Measurements from ENCODE around the gene ABLIM2. TPM values are rescaled to one million over a fixed set of nuclear protein-coding genes. Genes with fewer than 3 reads are reported as not detected.

The ABLIM2 gene
- total and polyA plus RNA-seq, 2 experiments from 2014 or later = 1.5 to 4.3 TPM

DNA sequence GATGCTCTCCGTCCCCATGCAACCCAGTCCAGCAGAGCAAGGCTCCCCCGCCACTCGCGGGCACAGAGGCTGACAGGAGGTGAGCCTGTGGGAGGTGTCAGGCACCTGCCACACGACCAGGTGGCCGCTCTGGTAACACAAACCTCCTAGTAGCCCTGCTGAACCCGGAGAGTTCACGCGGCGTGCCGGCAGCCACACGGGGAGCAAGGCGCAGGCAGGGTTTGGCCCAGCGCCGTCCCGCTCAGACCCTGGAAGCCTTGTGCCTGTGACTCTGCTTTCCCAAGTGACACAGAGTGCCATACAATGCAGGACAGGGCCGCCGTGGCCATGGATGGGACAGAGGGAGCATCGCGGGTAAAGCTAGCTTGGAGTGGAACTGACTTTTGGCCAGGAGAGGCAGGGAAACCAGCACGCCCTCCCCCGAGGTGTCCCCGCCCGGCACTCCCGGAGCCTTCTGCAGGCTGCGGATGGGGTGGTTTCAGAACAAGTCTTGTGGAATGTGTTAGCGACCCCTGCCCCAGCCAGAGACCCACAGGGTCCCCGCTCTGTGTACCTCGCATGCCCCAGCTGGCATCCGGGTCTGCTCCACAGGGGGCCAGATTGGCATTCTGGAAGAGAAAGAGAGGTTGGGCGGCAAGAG, 174.2 kb downstream of the ABLIM2 start:
- Histone ChIP-seq H3F3A (replicated peaks; ENCODE audit: low read depth) (peaks cover 2% of the 10 kb centered on the region; the same call in 1 of the 2 replicates), H3K79me2 (replicated peaks; ENCODE audit: insufficient read depth) (no peaks in the 10 kb centered on the region), H4K20me1 (replicated peaks; ENCODE audit: insufficient read depth) (no peaks in the 10 kb centered on the region), H3K9me2 (ENCODE audit: insufficient read depth) (no peaks in the 10 kb centered on the region), H3K36me3 (ENCODE audit: insufficient read depth) (no peaks in the 10 kb centered on the region), H2AFZ (no peak overlapping the region), H3K4me3 (no peak overlapping the region), H3K27me3 (ENCODE audit: insufficient read depth) (no peaks in the 10 kb centered on the region), H3K27ac (ENCODE audit: low read depth) (no peak overlapping the region), H3K4me2 (no peak overlapping the region), H3K4me1 (ENCODE audit: insufficient read depth) (peaks cover 17% of the 10 kb centered on the region)
- Mint-ChIP-seq H3K27me3 (ENCODE audit: insufficient read depth, low read depth, poor library complexity) (peaks cover 11% of the 10 kb centered on the region), H3K36me3 (ENCODE audit: low read depth) (peaks cover 5% of the 10 kb centered on the region), H3K4me1 (peaks cover 21% of the 10 kb centered on the region), H3K4me3 (no peak overlapping the region), H3K27ac (no peak overlapping the region), H3K9me3 (peaks cover 7% of the 10 kb centered on the region; the same call in 2 of the 3 replicates)
- no peak for TF ChIP-seq EZH2phosphoT487 (IDR thresholded peaks at IDR 0.05; ENCODE audit: unreplicated experiment)
- TF ChIP-seq NANOG (IDR thresholded peaks at IDR 0.05; ENCODE audit: borderline replicate concordance) = no peak
- TF ChIP-seq POLR2AphosphoS5 (IDR thresholded peaks at IDR 0.05; ENCODE audit: low read depth) = no peak
- peak; percentile 14 for ATAC-seq
- no peak for DNase-seq (ENCODE audit: low spot score)

DNA sequence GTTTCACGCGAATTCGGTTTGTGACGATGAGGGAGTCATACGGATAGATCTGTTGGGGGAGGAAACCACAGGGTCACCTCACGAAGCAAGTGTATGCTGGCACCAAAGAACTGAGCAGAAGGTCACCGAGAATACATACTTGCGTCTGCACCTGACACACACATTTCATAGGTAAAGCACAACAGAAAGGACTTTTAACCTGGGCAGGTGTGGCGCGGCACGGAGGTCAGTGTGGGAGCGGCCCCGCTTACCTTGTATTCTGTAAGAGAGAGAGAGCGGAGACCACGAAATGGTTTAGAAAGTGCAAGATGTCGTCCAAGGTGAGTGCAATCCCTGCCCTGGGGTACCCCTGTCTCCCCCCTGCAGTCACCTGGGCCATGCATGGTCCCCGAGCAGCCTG, 175.3 kb downstream of the ABLIM2 start:
- no peak for ATAC-seq
- Mint-ChIP-seq H3K9me3 (peaks cover 7% of the 10 kb centered on the region; the same call in 2 of the 3 replicates), H3K27ac (no peak overlapping the region), H3K4me3 (no peak overlapping the region), H3K36me3 (ENCODE audit: low read depth) (peaks cover 5% of the 10 kb centered on the region), H3K4me1 (peaks cover 32% of the 10 kb centered on the region), H3K27me3 (ENCODE audit: insufficient read depth, low read depth, poor library complexity) (peaks cover 16% of the 10 kb centered on the region)
- Histone ChIP-seq H3K27me3 (ENCODE audit: insufficient read depth) (no peaks in the 10 kb centered on the region), H2AFZ (no peak overlapping the region), H3K79me2 (replicated peaks; ENCODE audit: insufficient read depth) (no peaks in the 10 kb centered on the region), H3K27ac (ENCODE audit: low read depth) (no peak overlapping the region), H3K9me2 (ENCODE audit: insufficient read depth) (no peaks in the 10 kb centered on the region), H3F3A (replicated peaks; ENCODE audit: low read depth) (peaks cover 2% of the 10 kb centered on the region; the same call in 1 of the 2 replicates), H3K36me3 (ENCODE audit: insufficient read depth) (no peaks in the 10 kb centered on the region), H3K4me1 (ENCODE audit: insufficient read depth) (peaks cover 24% of the 10 kb centered on the region), H4K20me1 (replicated peaks; ENCODE audit: insufficient read depth) (no peaks in the 10 kb centered on the region), H3K4me2 (no peak overlapping the region), H3K4me3 (no peak overlapping the region)
- DNase-seq (ENCODE audit: low spot score) = no peak
- TF ChIP-seq ZNF331 (CRISPR knock-in tag; IDR thresholded peaks at IDR 0.05; ENCODE audit: low read depth) (no peak), STAT1 (IDR thresholded peaks at IDR 0.05; ENCODE audit: unreplicated experiment) (no peak), POLR2AphosphoS5 (IDR thresholded peaks at IDR 0.05; ENCODE audit: low read depth) (no peak), CREB1 (CRISPR knock-in tag; IDR thresholded peaks at IDR 0.05; ENCODE audit: low read depth) (no peak), JUNB (IDR thresholded peaks at IDR 0.05; ENCODE audit: unreplicated experiment) (no peak), ZNF114 (CRISPR knock-in tag; IDR thresholded peaks at IDR 0.05) (no peak), NANOG (IDR thresholded peaks at IDR 0.05; ENCODE audit: borderline replicate concordance) (no peak)
- TF ChIP-seq, protein P1, sequence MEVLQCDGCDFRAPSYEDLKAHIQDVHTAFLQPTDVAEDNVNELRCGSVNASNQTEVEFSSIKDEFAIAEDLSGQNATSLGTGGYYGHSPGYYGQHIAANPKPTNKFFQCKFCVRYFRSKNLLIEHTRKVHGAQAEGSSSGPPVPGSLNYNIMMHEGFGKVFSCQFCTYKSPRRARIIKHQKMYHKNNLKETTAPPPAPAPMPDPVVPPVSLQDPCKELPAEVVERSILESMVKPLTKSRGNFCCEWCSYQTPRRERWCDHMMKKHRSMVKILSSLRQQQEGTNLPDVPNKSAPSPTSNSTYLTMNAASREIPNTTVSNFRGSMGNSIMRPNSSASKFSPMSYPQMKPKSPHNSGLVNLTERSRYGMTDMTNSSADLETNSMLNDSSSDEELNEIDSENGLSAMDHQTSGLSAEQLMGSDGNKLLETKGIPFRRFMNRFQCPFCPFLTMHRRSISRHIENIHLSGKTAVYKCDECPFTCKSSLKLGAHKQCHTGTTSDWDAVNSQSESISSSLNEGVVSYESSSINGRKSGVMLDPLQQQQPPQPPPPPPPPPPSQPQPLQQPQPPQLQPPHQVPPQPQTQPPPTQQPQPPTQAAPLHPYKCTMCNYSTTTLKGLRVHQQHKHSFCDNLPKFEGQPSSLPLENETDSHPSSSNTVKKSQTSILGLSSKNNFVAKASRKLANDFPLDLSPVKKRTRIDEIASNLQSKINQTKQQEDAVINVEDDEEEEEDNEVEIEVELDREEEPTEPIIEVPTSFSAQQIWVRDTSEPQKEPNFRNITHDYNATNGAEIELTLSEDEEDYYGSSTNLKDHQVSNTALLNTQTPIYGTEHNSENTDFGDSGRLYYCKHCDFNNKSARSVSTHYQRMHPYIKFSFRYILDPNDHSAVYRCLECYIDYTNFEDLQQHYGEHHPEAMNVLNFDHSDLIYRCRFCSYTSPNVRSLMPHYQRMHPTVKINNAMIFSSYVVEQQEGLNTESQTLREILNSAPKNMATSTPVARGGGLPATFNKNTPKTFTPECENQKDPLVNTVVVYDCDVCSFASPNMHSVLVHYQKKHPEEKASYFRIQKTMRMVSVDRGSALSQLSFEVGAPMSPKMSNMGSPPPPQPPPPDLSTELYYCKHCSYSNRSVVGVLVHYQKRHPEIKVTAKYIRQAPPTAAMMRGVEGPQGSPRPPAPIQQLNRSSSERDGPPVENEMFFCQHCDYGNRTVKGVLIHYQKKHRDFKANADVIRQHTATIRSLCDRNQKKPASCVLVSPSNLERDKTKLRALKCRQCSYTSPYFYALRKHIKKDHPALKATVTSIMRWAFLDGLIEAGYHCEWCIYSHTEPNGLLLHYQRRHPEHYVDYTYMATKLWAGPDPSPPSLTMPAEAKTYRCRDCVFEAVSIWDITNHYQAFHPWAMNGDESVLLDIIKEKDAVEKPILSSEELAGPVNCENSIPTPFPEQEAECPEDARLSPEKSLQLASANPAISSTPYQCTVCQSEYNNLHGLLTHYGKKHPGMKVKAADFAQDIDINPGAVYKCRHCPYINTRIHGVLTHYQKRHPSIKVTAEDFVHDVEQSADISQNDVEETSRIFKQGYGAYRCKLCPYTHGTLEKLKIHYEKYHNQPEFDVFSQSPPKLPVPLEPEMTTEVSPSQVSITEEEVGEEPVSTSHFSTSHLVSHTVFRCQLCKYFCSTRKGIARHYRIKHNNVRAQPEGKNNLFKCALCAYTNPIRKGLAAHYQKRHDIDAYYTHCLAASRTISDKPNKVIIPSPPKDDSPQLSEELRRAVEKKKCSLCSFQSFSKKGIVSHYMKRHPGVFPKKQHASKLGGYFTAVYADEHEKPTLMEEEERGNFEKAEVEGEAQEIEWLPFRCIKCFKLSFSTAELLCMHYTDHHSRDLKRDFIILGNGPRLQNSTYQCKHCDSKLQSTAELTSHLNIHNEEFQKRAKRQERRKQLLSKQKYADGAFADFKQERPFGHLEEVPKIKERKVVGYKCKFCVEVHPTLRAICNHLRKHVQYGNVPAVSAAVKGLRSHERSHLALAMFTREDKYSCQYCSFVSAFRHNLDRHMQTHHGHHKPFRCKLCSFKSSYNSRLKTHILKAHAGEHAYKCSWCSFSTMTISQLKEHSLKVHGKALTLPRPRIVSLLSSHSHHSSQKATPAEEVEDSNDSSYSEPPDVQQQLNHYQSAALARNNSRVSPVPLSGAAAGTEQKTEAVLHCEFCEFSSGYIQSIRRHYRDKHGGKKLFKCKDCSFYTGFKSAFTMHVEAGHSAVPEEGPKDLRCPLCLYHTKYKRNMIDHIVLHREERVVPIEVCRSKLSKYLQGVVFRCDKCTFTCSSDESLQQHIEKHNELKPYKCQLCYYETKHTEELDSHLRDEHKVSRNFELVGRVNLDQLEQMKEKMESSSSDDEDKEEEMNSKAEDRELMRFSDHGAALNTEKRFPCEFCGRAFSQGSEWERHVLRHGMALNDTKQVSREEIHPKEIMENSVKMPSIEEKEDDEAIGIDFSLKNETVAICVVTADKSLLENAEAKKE (CRISPR knock-in tag; IDR thresholded peaks at IDR 0.05) = no peak
- TF ChIP-seq, protein P2, sequence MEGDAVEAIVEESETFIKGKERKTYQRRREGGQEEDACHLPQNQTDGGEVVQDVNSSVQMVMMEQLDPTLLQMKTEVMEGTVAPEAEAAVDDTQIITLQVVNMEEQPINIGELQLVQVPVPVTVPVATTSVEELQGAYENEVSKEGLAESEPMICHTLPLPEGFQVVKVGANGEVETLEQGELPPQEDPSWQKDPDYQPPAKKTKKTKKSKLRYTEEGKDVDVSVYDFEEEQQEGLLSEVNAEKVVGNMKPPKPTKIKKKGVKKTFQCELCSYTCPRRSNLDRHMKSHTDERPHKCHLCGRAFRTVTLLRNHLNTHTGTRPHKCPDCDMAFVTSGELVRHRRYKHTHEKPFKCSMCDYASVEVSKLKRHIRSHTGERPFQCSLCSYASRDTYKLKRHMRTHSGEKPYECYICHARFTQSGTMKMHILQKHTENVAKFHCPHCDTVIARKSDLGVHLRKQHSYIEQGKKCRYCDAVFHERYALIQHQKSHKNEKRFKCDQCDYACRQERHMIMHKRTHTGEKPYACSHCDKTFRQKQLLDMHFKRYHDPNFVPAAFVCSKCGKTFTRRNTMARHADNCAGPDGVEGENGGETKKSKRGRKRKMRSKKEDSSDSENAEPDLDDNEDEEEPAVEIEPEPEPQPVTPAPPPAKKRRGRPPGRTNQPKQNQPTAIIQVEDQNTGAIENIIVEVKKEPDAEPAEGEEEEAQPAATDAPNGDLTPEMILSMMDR (conservative IDR thresholded peaks at IDR 0.05; ENCODE audit: low read depth in 2 of 2) = no peak
- TF ChIP-seq, protein P3, sequence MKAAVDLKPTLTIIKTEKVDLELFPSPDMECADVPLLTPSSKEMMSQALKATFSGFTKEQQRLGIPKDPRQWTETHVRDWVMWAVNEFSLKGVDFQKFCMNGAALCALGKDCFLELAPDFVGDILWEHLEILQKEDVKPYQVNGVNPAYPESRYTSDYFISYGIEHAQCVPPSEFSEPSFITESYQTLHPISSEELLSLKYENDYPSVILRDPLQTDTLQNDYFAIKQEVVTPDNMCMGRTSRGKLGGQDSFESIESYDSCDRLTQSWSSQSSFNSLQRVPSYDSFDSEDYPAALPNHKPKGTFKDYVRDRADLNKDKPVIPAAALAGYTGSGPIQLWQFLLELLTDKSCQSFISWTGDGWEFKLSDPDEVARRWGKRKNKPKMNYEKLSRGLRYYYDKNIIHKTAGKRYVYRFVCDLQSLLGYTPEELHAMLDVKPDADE (IDR thresholded peaks at IDR 0.05) = no peak
